Measurements from ENCODE around the gene DHRS7B. TPM values are rescaled to one million over a fixed set of nuclear protein-coding genes. Genes with fewer than 3 reads are reported as not detected.
"Not testable (repeated sequence)": the region's sequence is repeated elsewhere in the genome, so short reads cannot be mapped to it uniquely, and the experiment has no call there.

DHRS7B gene
- total RNA-seq, 4 donors from 2014 or later = 24.3 to 35.1 (median 33.7) TPM

DNA sequence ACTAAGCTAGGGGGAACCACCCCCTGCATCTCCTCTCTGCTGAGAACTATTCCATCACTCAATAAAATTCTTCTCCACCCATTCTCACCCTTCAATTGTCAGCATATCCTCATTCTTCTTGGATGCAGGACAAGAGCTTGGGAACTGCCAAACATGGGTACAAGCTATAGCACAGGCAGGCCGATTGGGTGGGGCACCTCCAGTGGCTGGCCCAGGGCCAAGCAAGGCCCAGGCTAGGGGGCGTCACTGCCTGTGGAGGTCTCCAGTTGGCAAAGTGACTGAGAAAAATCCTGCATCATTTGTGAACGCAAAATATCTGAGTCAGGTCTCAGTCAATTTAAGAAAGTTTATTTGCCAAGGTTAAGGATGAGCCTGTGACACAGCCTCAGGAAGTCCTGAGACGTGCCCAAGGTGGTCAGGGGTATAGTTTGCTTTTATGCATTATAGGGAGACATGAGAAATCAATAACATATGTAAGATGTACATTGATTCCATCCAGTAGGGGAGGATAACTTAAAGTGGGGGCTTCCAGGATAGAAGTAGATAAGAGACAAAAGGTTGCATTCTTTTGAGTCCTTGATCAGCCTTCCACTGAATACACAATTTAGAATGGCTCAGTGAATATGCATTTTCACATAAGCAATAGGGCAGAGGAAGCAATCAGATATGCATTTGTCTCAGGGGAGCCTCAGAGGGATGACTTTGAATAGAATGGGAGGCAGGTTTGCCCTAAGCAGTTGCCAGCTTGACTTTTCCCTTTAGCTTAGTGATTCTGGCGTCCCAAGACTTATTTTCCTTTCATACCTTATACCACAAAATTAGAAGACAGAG is 21.5 kb upstream of the DHRS7B start:
- H3K27ac ChIP-seq = no peak overlapping the region
- no peaks in the 10 kb centered on the region for H3K36me3 ChIP-seq
- H3K4me1 ChIP-seq = no peaks in the 10 kb centered on the region
- no peaks in the 10 kb centered on the region for H3K27me3 ChIP-seq
- no peak overlapping the region for H3K4me3 ChIP-seq
- WGBS, 2 donors = 65 to 70% methylated on average over 5 of the region's 5 CpGs
- TF ChIP-seq POLR2A (IDR thresholded peaks at IDR 0.05) (no peak), EP300 (IDR thresholded peaks at IDR 0.05) (no peak)
- TF ChIP-seq, protein P1, sequence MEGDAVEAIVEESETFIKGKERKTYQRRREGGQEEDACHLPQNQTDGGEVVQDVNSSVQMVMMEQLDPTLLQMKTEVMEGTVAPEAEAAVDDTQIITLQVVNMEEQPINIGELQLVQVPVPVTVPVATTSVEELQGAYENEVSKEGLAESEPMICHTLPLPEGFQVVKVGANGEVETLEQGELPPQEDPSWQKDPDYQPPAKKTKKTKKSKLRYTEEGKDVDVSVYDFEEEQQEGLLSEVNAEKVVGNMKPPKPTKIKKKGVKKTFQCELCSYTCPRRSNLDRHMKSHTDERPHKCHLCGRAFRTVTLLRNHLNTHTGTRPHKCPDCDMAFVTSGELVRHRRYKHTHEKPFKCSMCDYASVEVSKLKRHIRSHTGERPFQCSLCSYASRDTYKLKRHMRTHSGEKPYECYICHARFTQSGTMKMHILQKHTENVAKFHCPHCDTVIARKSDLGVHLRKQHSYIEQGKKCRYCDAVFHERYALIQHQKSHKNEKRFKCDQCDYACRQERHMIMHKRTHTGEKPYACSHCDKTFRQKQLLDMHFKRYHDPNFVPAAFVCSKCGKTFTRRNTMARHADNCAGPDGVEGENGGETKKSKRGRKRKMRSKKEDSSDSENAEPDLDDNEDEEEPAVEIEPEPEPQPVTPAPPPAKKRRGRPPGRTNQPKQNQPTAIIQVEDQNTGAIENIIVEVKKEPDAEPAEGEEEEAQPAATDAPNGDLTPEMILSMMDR (IDR thresholded peaks at IDR 0.05) = no peak
- no peak for DNase-seq (ENCODE audit: low spot score in 2 of 2)
- H3K9me3 ChIP-seq = no peaks in the 10 kb centered on the region

DNA sequence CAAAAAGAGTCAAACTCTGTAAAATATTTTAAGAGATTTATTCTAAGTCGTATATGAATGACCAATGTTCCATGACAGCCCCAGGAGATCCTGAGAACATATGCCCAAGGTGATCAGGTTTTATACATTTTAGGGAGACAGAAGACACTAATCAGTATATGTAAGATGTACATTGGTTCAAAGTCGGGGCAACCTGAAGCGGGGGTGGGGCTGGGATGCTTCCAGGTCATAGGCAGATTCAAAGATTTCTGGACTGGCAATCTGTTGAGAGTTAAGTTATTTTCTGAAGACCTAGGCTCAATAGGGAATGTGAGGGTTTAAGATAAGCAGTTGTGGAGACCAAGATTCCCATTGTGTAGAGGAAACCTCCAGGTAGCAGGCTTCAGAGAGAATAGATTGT is 20.4 kb upstream of the DHRS7B start:
- DNase-seq (ENCODE audit: low spot score in 2 of 2) = no peak
- no peak overlapping the region for H3K4me3 ChIP-seq
- 88% methylated on average over 3 of the region's 3 CpGs for WGBS, 2 donors
- H3K9me3 ChIP-seq = no peaks in the 10 kb centered on the region
- H3K27me3 ChIP-seq = no peaks in the 10 kb centered on the region
- H3K4me1 ChIP-seq = no peaks in the 10 kb centered on the region
- TF ChIP-seq POLR2A (IDR thresholded peaks at IDR 0.05) (no peak), EP300 (IDR thresholded peaks at IDR 0.05) (no peak)
- TF ChIP-seq, protein P1 (IDR thresholded peaks at IDR 0.05) = no peak
- no peak overlapping the region for H3K27ac ChIP-seq
- H3K36me3 ChIP-seq = no peaks in the 10 kb centered on the region

DNA sequence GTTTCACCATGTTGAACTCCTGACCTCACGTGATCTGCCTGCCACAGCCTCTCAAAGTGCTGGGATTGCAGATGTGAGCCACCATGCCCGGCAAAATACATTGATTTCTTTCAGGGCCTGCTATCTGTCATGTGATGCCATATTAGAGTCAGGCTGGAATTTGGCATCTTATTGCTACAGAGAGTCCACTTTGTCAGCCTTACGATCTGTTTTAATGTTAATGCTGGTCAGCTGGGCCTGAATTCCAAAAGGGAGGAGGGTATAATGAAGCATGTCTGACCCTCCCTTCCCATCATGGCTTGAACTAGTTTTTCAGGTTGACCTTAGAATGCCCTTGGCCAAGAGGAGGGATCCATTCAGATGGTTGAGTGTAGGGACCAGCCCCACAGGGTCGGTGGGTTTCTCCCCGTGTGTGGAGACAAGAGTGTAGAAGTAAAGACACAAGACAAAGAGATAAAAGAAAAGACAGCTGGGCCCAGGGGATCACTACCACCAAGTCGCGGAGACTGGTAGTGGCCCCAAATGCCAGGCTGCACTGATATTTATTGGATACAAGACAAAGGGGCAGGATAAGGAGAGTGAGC is 19.6 kb upstream of the DHRS7B start:
- H3K27me3 ChIP-seq; DNase-seq (ENCODE audit: low spot score in 2 of 2); H3K4me3 ChIP-seq; H3K4me1 ChIP-seq; H3K27ac ChIP-seq; H3K36me3 ChIP-seq; H3K9me3 ChIP-seq: not testable (repeated sequence)
- 82 to 83% methylated on average over 7 of the region's 7 CpGs for WGBS, 2 donors

DNA sequence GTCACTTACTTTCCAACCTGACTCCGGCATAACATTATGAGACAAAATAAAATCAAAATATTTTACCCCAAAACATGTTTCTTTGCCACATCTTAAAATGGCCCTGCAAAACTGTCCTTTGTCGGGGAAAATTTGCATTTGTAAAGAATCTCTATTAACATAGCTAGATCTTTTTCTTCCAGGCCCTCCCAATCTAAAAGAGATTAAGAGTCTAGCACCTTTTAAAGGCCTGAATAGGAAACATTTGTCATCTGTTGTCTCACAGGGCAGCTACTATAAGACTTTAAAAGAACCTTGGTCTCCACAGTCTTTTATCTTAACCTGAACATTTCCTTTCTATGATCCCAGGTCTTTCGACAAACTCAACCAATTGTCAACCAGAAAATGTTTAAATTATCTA is 18.1 kb upstream of the DHRS7B start:
- H3K4me1 ChIP-seq = no peaks in the 10 kb centered on the region
- H3K4me3 ChIP-seq = no peak overlapping the region
- no peak for DNase-seq (ENCODE audit: low spot score in 2 of 2)
- no peaks in the 10 kb centered on the region for H3K27me3 ChIP-seq
- TF ChIP-seq POLR2A (IDR thresholded peaks at IDR 0.05) = no peak
- no peak overlapping the region for H3K27ac ChIP-seq
- H3K36me3 ChIP-seq = no peaks in the 10 kb centered on the region
- WGBS, 2 donors = 74 to 75% methylated on average over 3 of the region's 3 CpGs
- no peaks in the 10 kb centered on the region for H3K9me3 ChIP-seq

DNA sequence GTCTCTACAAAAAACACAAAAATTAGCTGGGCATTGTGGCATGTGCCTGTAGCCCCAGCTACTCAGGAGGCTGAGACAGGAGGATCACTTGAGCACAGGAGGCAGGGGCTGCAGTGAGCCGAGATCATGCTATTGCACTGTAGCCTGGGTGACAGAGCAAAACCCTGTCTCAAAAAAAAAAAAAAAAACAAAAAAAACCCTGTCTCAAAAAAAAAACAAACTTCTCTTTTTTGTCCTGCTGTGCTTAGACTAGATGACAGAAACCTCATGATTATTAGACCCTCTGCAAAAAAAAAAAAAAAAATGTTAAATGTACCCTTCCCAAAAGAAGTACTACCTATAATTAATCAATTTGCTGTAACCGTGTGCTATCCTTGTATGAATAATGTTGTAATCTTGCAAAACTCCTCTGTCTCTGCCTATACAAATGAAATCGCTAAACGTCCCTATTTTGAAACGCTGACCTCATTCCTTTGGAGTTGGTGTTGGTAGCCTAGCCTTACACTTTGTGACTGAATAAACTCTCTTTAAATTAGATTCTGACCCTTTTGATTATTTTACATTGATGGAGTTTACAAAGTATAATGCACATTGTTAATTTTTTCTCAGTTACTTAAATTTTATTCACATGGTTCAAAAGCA is 13.6 kb upstream of the DHRS7B start:
- 53 to 55% methylated on average over 5 of the region's 5 CpGs for WGBS, 2 donors
- TF ChIP-seq, protein P1 (IDR thresholded peaks at IDR 0.05) = no peak
- TF ChIP-seq POLR2A (IDR thresholded peaks at IDR 0.05) (no peak), EP300 (IDR thresholded peaks at IDR 0.05) (no peak)

DNA sequence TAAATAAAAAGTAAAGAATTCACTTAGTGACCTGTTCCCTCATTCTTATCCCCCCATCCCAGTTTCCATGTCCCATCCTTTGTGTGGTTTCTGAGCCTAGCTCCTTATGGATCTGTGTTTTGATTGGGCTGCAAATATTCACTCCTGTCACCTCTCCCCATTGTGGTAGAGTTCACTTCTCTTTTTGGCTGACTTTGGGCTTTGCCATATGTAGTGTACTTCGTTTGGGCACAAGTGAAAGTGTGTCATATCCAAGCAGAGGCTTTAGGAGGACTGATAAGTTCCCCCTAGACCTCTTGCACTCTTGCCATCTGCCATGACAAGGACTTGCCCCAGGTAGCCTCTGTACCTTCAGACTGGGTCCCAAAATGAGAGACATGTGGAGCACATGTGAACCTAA is 13.0 kb upstream of the DHRS7B start:
- H3K27ac ChIP-seq = no peak overlapping the region
- H3K36me3 ChIP-seq = no peaks in the 10 kb centered on the region
- no peaks in the 10 kb centered on the region for H3K9me3 ChIP-seq
- H3K4me3 ChIP-seq = no peak overlapping the region
- no peak for DNase-seq (ENCODE audit: low spot score in 2 of 2)
- 50 to 57% methylated on average over 1 of the region's 1 CpG for WGBS, 2 donors
- H3K27me3 ChIP-seq = no peaks in the 10 kb centered on the region
- no peaks in the 10 kb centered on the region for H3K4me1 ChIP-seq
- TF ChIP-seq, protein P1 (IDR thresholded peaks at IDR 0.05) = no peak
- TF ChIP-seq EP300 (IDR thresholded peaks at IDR 0.05) (no peak), POLR2A (IDR thresholded peaks at IDR 0.05) (no peak)

More for the DNA sequence above, 13.6 kb upstream of the DHRS7B start:
- H3K27me3 ChIP-seq = no peaks in the 10 kb centered on the region
- H3K27ac ChIP-seq = no peak overlapping the region
- no peak for DNase-seq (ENCODE audit: low spot score in 2 of 2)
- no peaks in the 10 kb centered on the region for H3K36me3 ChIP-seq
- no peaks in the 10 kb centered on the region for H3K9me3 ChIP-seq
- no peak overlapping the region for H3K4me3 ChIP-seq
- H3K4me1 ChIP-seq = no peaks in the 10 kb centered on the region

DNA sequence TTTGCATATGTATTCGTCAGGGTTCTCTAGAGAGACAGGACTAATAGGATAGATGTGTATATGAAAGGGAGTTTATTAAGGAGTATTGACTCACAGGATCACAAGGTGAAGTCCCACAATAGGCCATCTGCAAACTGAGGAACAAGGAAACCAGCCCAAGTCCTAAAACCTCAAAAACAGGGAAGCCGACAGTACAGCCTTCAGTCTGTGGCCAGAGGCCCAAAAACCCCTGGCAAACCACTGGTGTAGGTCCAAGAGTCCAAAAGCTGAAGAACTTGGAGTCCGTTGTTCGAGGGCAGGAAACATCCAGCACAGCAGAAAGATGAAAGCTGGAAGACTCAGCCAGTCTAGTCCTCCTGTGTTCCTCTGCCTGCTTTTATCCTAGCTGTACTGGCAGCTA is 12.0 kb upstream of the DHRS7B start:
- DNase-seq (ENCODE audit: low spot score in 2 of 2); H3K27me3 ChIP-seq; H3K4me3 ChIP-seq; H3K27ac ChIP-seq; H3K36me3 ChIP-seq; H3K9me3 ChIP-seq; H3K4me1 ChIP-seq: not testable (repeated sequence)
- WGBS, 2 donors = 67 to 81% methylated on average over 4 of the region's 4 CpGs

Measured in tibial nerve (tissue), 4 donors.